Measurements from ENCODE around the gene STXBP5L.
"Not testable (repeated sequence)": the region's sequence is repeated elsewhere in the genome, so short reads cannot be mapped to it uniquely, and the experiment has no call there.

The STXBP5L gene

GRCh38 chr3:121228971-121229370 is 321.0 kb downstream of the STXBP5L start:
- ATAC-seq (ENCODE audit: low read depth), result no peak
- Mint-ChIP-seq H3K27me3 (no peaks in the 10 kb centered on the region), H3K4me1 (no peaks in the 10 kb centered on the region), H3K27ac (no peak overlapping the region), H3K9me3 (no peaks in the 10 kb centered on the region), H3K36me3 (no peaks in the 10 kb centered on the region), H3K4me3 (no peak overlapping the region)
- no peak for DNase-seq (ENCODE audit: low spot score in 2 of 2)

- H3K9me3 Mint-ChIP-seq; ATAC-seq (ENCODE audit: low read depth); H3K4me1 Mint-ChIP-seq; H3K36me3 Mint-ChIP-seq; H3K27ac Mint-ChIP-seq; H3K4me3 Mint-ChIP-seq; DNase-seq (ENCODE audit: low spot score in 2 of 2); H3K27me3 Mint-ChIP-seq: not testable (repeated sequence)
Measured at GRCh38 chr3:121230194-121230593, 322.2 kb downstream of the STXBP5L start.

GRCh38 chr3:121231872-121232271 is 323.9 kb downstream of the STXBP5L start:
- H3K4me1 Mint-ChIP-seq, result no peaks in the 10 kb centered on the region
- H3K36me3 Mint-ChIP-seq, result no peaks in the 10 kb centered on the region
- DNase-seq (ENCODE audit: low spot score in 2 of 2), result no peak
- no peaks in the 10 kb centered on the region for H3K27me3 Mint-ChIP-seq
- H3K27ac Mint-ChIP-seq, result no peak overlapping the region
- no peaks in the 10 kb centered on the region for H3K9me3 Mint-ChIP-seq
- no peak overlapping the region for H3K4me3 Mint-ChIP-seq
- ATAC-seq (ENCODE audit: low read depth), result no peak

- Mint-ChIP-seq H3K27me3 (no peaks in the 10 kb centered on the region), H3K4me3 (no peak overlapping the region), H3K27ac (no peak overlapping the region), H3K9me3 (no peaks in the 10 kb centered on the region), H3K36me3 (no peaks in the 10 kb centered on the region), H3K4me1 (no peaks in the 10 kb centered on the region)
- ATAC-seq (ENCODE audit: low read depth) (no peak), DNase-seq (ENCODE audit: low spot score in 2 of 2) (no peak)
Measured at GRCh38 chr3:121232309-121233225, 324.6 kb downstream of the STXBP5L start.

GRCh38 chr3:121243208-121243607 is 335.2 kb downstream of the STXBP5L start:
- no peaks in the 10 kb centered on the region for H3K27me3 Mint-ChIP-seq
- H3K36me3 Mint-ChIP-seq, result no peaks in the 10 kb centered on the region
- H3K9me3 Mint-ChIP-seq, result peaks cover 2% of the 10 kb centered on the region
- ATAC-seq (ENCODE audit: low read depth) (no peak), DNase-seq (ENCODE audit: low spot score in 2 of 2) (no peak)
- H3K4me3 Mint-ChIP-seq, result no peak overlapping the region
- H3K4me1 Mint-ChIP-seq, result no peaks in the 10 kb centered on the region
- H3K27ac Mint-ChIP-seq, result no peak overlapping the region

- H3K27ac Mint-ChIP-seq, result no peak overlapping the region
- H3K4me3 Mint-ChIP-seq, result no peak overlapping the region
- H3K9me3 Mint-ChIP-seq, result no peaks in the 10 kb centered on the region
- DNase-seq (ENCODE audit: low spot score in 2 of 2) (no peak), ATAC-seq (ENCODE audit: low read depth) (no peak)
- peaks cover 2% of the 10 kb centered on the region for H3K27me3 Mint-ChIP-seq
- H3K4me1 Mint-ChIP-seq, result no peaks in the 10 kb centered on the region
- no peaks in the 10 kb centered on the region for H3K36me3 Mint-ChIP-seq
Measured at GRCh38 chr3:121252676-121253075, 344.7 kb downstream of the STXBP5L start.

GRCh38 chr3:121269389-121269788 is 361.4 kb downstream of the STXBP5L start:
- Mint-ChIP-seq H3K9me3 (peaks cover 16% of the 10 kb centered on the region), H3K27ac (no peak overlapping the region), H3K36me3 (peaks cover 1% of the 10 kb centered on the region), H3K27me3 (no peaks in the 10 kb centered on the region), H3K4me3 (no peak overlapping the region), H3K4me1 (no peaks in the 10 kb centered on the region)
- DNase-seq (ENCODE audit: low spot score in 2 of 2) (no peak), ATAC-seq (ENCODE audit: low read depth) (no peak)

GRCh38 chr3:121274411-121274810 is 366.4 kb downstream of the STXBP5L start:
- ATAC-seq (ENCODE audit: low read depth) (no peak), DNase-seq (ENCODE audit: low spot score in 2 of 2) (no peak)
- Mint-ChIP-seq H3K4me3 (no peak overlapping the region), H3K36me3 (peaks cover 1% of the 10 kb centered on the region), H3K4me1 (no peaks in the 10 kb centered on the region), H3K9me3 (peaks cover 14% of the 10 kb centered on the region), H3K27ac (no peak overlapping the region), H3K27me3 (no peaks in the 10 kb centered on the region)

- DNase-seq (ENCODE audit: low spot score in 2 of 2) (no peak), ATAC-seq (ENCODE audit: low read depth) (no peak)
- Mint-ChIP-seq H3K36me3 (no peaks in the 10 kb centered on the region), H3K27ac (no peak overlapping the region), H3K27me3 (no peaks in the 10 kb centered on the region), H3K9me3 (peaks cover 2% of the 10 kb centered on the region), H3K4me3 (no peak overlapping the region), H3K4me1 (no peaks in the 10 kb centered on the region)
Measured at GRCh38 chr3:121295452-121295851, 387.4 kb downstream of the STXBP5L start.

- Mint-ChIP-seq H3K4me3 (no peak overlapping the region), H3K27ac (no peak overlapping the region), H3K27me3 (no peaks in the 10 kb centered on the region), H3K36me3 (no peaks in the 10 kb centered on the region), H3K4me1 (no peaks in the 10 kb centered on the region), H3K9me3 (peaks cover 3% of the 10 kb centered on the region)
- DNase-seq (ENCODE audit: low spot score in 2 of 2) (no peak), ATAC-seq (ENCODE audit: low read depth) (no peak)
Measured at GRCh38 chr3:121295979-121296378, 388.0 kb downstream of the STXBP5L start.

GRCh38 chr3:121324320-121324719 is 416.3 kb downstream of the STXBP5L start:
- no peak overlapping the region for H3K27ac Mint-ChIP-seq
- no peak for DNase-seq (ENCODE audit: low spot score in 2 of 2)
- H3K4me3 Mint-ChIP-seq, result no peak overlapping the region
- H3K4me1 Mint-ChIP-seq, result no peaks in the 10 kb centered on the region
- no peak for ATAC-seq (ENCODE audit: low read depth)
- no peaks in the 10 kb centered on the region for H3K36me3 Mint-ChIP-seq
- H3K9me3 Mint-ChIP-seq, result peaks cover 2% of the 10 kb centered on the region
- peaks cover 5% of the 10 kb centered on the region for H3K27me3 Mint-ChIP-seq

GRCh38 chr3:121330118-121330517 is 422.1 kb downstream of the STXBP5L start:
- no peak for ATAC-seq (ENCODE audit: low read depth)
- H3K27ac Mint-ChIP-seq, result no peak overlapping the region
- H3K4me1 Mint-ChIP-seq, result no peaks in the 10 kb centered on the region
- H3K36me3 Mint-ChIP-seq, result no peaks in the 10 kb centered on the region
- H3K27me3 Mint-ChIP-seq, result peaks cover 9% of the 10 kb centered on the region
- peaks cover 4% of the 10 kb centered on the region for H3K9me3 Mint-ChIP-seq
- no peak for DNase-seq (ENCODE audit: low spot score in 2 of 2)
- no peak overlapping the region for H3K4me3 Mint-ChIP-seq

GRCh38 chr3:121330634-121331033 is 422.6 kb downstream of the STXBP5L start:
- H3K4me3 Mint-ChIP-seq, result no peak overlapping the region
- no peak for DNase-seq (ENCODE audit: low spot score in 2 of 2)
- H3K36me3 Mint-ChIP-seq, result no peaks in the 10 kb centered on the region
- peaks cover 9% of the 10 kb centered on the region for H3K27me3 Mint-ChIP-seq
- no peaks in the 10 kb centered on the region for H3K4me1 Mint-ChIP-seq
- peaks cover 4% of the 10 kb centered on the region for H3K9me3 Mint-ChIP-seq
- ATAC-seq (ENCODE audit: low read depth), result no peak
- H3K27ac Mint-ChIP-seq, result no peak overlapping the region

GRCh38 chr3:121355960-121356359 is 448.0 kb downstream of the STXBP5L start:
- not testable (repeated sequence) for ATAC-seq (ENCODE audit: low read depth); H3K4me1 Mint-ChIP-seq; DNase-seq (ENCODE audit: low spot score in 2 of 2); H3K27ac Mint-ChIP-seq; H3K27me3 Mint-ChIP-seq; H3K36me3 Mint-ChIP-seq; H3K4me3 Mint-ChIP-seq
- H3K9me3 Mint-ChIP-seq, result peaks cover 18% of the 10 kb centered on the region
